ENCODE measurements around the gene NEURL4.

- TF ChIP-seq POLR2A (IDR thresholded peaks at IDR 0.05): no peak
- no peak for TF ChIP-seq CTCF (IDR thresholded peaks at IDR 0.05)
These were observed 27.6 kb upstream of the NEURL4 start for GRCh38 chr17:7356756-7357155.

Measured in Peyer's patch (tissue), 4 donors.